C4-2B (cell line): ENCODE measurements around the gene ZNF205.

ENCODE experiments used
- H3K27ac ChIP-seq: fragments of 450-650 bp; 2 replicates; pipeline ENCODE4 v1.5.1; 2017
- ZFX ChIP-seq: fragments of 450-650 bp; IDR thresholded peaks from 2 replicates; pipeline ENCODE4 v1.6.1; 2017
- TF ChIP-seq, protein P1 (sequence below): fragments of 450-650 bp; conservative IDR thresholded peaks from 2 replicates; pipeline ENCODE4 v1.5.1; 2017; ENCODE audit warnings: mild to moderate bottlenecking

The ZNF205 gene

DNA sequence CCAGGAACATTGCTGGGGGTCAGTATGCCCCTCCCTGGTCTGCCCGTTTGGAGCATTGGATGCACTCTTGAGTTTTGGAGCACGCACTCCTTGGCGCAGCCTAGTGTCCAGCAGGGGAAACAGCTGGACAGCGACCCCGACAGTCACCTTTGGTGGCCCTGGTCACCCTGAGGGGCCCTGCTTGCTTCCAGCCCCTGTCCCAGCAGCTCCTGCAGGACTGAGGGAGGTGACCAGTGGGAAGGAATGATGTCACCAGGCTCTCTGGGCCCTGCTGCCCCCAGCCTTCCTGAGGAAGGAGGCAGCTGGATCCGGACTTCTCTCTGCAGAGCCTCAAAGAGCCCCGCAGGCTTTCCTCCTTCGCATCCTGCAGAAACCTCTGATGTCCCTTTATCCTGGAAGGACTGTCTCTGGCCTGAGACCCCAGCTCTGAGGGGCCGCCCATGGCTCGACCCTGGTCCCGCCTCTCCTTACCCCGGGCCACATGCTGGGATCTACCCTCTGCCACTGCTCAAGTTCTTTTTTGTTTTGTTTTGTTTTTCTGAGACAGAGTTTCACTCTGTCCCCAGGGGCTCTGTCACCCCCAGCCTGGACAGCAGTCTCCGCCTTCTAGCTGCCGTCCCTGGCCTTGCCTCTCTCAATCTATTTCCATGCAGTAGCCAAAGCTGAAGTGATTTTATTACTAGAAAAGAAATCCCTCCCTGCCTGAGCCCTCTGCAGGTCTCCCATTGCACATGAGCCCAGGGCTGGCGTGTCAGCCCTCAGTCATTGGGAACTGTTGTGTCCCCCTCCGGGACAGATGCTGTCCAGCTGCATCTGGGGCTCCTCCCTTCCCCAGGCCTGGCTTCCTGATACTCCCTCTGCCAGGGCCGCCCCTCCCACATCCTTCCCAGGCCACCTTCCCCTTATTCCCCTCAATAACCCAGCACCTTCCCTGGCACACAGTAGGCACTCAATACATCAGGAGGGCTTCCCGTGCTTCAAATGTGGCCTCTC lies 24.8 kb upstream of the ZNF205 start:
- TF ChIP-seq, protein P1, sequence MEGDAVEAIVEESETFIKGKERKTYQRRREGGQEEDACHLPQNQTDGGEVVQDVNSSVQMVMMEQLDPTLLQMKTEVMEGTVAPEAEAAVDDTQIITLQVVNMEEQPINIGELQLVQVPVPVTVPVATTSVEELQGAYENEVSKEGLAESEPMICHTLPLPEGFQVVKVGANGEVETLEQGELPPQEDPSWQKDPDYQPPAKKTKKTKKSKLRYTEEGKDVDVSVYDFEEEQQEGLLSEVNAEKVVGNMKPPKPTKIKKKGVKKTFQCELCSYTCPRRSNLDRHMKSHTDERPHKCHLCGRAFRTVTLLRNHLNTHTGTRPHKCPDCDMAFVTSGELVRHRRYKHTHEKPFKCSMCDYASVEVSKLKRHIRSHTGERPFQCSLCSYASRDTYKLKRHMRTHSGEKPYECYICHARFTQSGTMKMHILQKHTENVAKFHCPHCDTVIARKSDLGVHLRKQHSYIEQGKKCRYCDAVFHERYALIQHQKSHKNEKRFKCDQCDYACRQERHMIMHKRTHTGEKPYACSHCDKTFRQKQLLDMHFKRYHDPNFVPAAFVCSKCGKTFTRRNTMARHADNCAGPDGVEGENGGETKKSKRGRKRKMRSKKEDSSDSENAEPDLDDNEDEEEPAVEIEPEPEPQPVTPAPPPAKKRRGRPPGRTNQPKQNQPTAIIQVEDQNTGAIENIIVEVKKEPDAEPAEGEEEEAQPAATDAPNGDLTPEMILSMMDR = no peak; the same call in 1 of the 2 replicates
- no peak for TF ChIP-seq ZFX
- H3K27ac ChIP-seq = no peak overlapping the region

DNA sequence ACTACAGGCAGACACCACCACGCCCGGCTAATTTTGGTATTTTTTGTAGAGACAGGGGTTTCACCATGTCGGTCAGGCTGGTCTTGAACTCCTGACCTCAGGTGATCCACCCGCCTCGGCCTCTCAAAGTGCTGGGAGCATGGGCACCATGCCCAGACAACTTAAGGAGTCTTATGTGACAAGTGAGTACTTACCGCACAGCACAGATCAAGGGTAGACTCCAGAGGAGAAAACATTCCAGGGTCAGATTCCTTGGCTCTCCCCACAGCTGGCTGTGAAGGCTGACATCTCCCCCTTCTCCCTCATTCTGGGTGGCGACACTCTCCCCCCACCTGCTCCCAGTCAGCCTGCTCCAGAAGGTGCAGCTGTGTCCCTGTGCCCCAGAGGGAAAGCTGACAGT lies 23.9 kb upstream of the ZNF205 start:
- no peak for TF ChIP-seq ZFX
- TF ChIP-seq, protein P1 = no peak
- H3K27ac ChIP-seq = no peak overlapping the region

DNA sequence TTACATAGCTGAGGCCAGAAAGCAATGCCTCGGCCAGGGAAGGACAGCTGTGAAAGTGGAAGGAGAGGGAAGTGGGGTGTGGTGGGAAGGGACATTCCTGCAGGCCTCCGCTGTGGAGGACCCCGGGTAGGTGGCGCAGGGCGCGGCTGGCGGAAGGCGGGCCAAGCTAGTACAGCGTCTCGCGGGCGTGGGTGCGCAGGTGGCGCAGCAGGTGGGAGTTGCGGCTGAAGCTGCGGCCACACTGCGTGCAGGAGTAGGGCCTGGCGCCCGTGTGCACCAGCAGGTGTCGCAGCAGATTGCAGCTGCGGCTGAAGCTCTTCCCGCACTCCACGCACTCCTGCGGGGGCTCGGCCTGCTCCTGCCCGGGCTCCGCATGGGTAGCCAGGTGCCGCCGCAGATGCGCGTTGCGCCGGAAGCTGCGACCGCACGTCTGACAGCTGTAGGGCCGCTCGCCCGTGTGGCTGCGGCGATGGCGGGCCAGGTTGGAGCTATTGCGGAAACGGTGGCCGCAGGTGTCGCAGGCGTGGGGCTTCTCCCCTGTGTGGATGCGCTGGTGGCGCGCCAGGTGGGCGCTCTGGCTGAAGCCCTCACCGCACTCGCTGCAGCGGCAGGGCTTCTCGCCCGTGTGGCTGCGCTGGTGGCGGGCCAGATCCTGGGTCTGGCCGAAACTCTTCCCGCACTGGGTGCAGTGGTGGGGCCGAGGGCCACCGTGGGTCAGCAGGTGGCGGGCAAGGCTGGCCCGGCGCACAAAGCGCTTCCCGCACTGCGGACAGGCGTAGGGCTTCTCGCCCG lies 23.3 kb upstream of the ZNF205 start:
- no peak for TF ChIP-seq ZFX
- TF ChIP-seq, protein P1 = 0 out of 2 replicates have a peak, but pooled peaks have one; percentile 4
- H3K27ac ChIP-seq = no peak overlapping the region

DNA sequence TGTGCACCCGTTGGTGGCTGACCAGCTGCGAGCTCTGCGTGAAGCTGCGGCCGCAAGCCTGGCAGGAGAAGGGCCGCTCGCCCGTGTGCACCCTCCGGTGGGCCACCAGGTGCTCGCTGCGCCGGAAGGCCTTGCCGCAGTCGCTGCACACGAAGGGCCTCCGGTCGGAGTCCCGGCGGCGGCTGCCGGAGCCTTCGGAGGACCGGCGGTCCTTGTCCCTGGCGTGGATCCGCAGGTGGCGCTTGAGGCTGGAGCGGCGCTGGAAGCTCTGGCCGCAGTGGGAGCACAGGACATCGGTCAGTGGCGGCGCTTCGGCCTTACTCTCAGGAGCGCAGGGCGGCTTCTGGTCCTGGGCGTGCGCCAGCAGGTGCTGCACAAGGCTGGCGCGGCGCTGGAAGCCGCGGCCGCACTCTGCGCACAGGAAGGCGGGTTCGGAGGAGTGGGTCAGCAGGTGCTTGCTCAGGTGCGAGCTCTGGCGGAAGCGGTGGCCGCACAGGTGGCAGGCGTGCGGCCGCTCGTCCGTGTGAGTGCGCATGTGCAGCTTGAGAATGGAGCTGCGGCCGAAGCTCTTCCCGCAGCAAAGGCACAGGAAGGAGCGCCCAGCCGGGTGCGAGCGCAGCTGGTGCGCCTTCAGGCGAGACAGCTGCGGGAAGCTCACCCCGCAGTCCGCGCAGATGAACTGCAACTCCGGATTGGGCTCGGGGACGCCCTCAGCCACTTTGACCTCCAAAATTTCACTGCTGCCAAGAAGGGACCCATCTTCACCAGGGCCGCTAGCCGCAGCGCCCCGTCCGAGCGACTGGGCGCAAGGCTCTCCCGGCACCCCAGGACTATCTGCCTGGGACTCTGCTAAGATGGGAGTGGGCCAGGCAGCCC lies 22.4 kb upstream of the ZNF205 start:
- TF ChIP-seq, protein P1 = no peak
- no peak for TF ChIP-seq ZFX
- no peak overlapping the region for H3K27ac ChIP-seq

DNA sequence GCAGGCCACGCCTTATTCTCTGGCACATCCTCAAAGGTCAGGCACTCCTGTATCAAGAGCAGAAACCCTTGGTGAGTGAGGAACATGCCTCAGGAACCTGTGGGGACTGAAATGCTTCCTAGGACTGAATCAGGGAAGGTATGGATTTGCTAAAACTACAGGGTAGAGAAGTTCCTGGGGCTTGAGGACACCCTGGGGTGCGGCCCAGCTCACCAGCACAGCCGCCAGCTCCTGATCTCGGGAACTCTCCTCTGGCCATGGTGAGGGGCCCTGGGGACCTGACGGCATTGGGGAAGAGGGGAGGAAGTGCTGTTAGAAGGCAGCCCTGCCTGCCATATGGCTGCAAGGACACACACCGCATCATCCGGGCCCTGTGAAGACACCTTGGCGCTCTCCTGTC lies 20.8 kb upstream of the ZNF205 start:
- H3K27ac ChIP-seq = no peak overlapping the region
- TF ChIP-seq, protein P1 = no peak
- TF ChIP-seq ZFX = no peak

DNA sequence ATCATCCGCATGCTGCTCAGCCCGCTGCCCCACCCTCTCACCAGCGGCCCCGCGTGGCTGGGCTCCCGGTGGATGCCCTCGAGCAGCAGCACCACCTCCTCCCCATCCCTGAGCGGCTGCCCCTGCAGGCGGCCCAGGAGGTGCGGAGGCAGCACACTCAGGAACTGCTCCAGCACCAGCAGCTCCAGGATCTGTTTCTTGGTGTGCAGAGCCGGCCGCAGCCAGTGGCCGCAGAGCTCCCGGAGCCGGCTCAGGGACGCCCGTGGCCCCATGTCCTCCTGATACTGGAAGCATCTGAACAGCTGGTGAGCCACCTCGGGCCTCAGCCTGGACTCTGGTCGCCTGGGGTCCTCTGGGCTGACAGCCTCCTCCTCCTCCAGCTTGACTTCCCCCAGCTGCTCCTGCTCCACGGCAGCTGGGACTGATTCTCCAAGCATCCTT lies 19.9 kb upstream of the ZNF205 start:
- no peak overlapping the region for H3K27ac ChIP-seq
- no peak for TF ChIP-seq ZFX
- TF ChIP-seq, protein P1 = no peak
